Measurements from ENCODE around the gene TFAP2E. TPM values are rescaled to one million over a fixed set of nuclear protein-coding genes. Genes with fewer than 3 reads are reported as not detected.

The TFAP2E gene
- total RNA-seq, 1 donor from 2014 or later, result not detected

GRCh38 chr1:35592991-35593769 lies 20.1 kb downstream of the TFAP2E start:
- DNase-seq (ENCODE audit: extremely low read depth, low read depth, low spot score), result no peak

- no peak for DNase-seq (ENCODE audit: extremely low read depth, low read depth, low spot score)
Observed at GRCh38 chr1:35594005-35594760, 21.1 kb downstream of the TFAP2E start.

GRCh38 chr1:35595684-35596083 lies 22.6 kb downstream of the TFAP2E start:
- no peak for DNase-seq (ENCODE audit: extremely low read depth, low read depth, low spot score)

GRCh38 chr1:35597870-35598269 lies 24.8 kb downstream of the TFAP2E start:
- no peak for DNase-seq (ENCODE audit: extremely low read depth, low read depth, low spot score)

- DNase-seq (ENCODE audit: extremely low read depth, low read depth, low spot score), result no peak
Observed at GRCh38 chr1:35598895-35599294, 25.8 kb downstream of the TFAP2E start.

- no peak for DNase-seq (ENCODE audit: extremely low read depth, low read depth, low spot score)
Observed at GRCh38 chr1:35599411-35599810, 26.3 kb downstream of the TFAP2E start.

- no peak for DNase-seq (ENCODE audit: extremely low read depth, low read depth, low spot score)
Observed at GRCh38 chr1:35600593-35600992, 27.5 kb downstream of the TFAP2E start.

GRCh38 chr1:35603468-35603867 lies 30.4 kb downstream of the TFAP2E start:
- DNase-seq (ENCODE audit: extremely low read depth, low read depth, low spot score), result no peak

- DNase-seq (ENCODE audit: extremely low read depth, low read depth, low spot score), result no peak
Observed at GRCh38 chr1:35603941-35604340, 30.8 kb downstream of the TFAP2E start.

- DNase-seq (ENCODE audit: extremely low read depth, low read depth, low spot score), result no peak
Observed at GRCh38 chr1:35605071-35605866, 32.2 kb downstream of the TFAP2E start.

GRCh38 chr1:35605867-35606182 lies 32.7 kb downstream of the TFAP2E start:
- DNase-seq (ENCODE audit: extremely low read depth, low read depth, low spot score), result no peak

- DNase-seq (ENCODE audit: extremely low read depth, low read depth, low spot score), result no peak
Observed at GRCh38 chr1:35611655-35612054, 38.5 kb downstream of the TFAP2E start.

GRCh38 chr1:35615440-35615839 lies 42.3 kb downstream of the TFAP2E start:
- no peak for DNase-seq (ENCODE audit: extremely low read depth, low read depth, low spot score)

- no peak for DNase-seq (ENCODE audit: extremely low read depth, low read depth, low spot score)
Observed at GRCh38 chr1:35619237-35620121, 46.4 kb downstream of the TFAP2E start.

- DNase-seq (ENCODE audit: extremely low read depth, low read depth, low spot score), result no peak
Observed at GRCh38 chr1:35622510-35623178, 49.5 kb downstream of the TFAP2E start.

GRCh38 chr1:35623832-35624231 lies 50.7 kb downstream of the TFAP2E start:
- no peak for DNase-seq (ENCODE audit: extremely low read depth, low read depth, low spot score)

GRCh38 chr1:35629051-35629450 lies 55.9 kb downstream of the TFAP2E start:
- no peak for DNase-seq (ENCODE audit: extremely low read depth, low read depth, low spot score)

GRCh38 chr1:35631396-35631795 lies 58.3 kb downstream of the TFAP2E start:
- no peak for DNase-seq (ENCODE audit: extremely low read depth, low read depth, low spot score)

- no peak for DNase-seq (ENCODE audit: extremely low read depth, low read depth, low spot score)
Observed at GRCh38 chr1:35633547-35633946, 60.4 kb downstream of the TFAP2E start.

- no peak for DNase-seq (ENCODE audit: extremely low read depth, low read depth, low spot score)
Observed at GRCh38 chr1:35637401-35637809, 64.3 kb downstream of the TFAP2E start.

Data from glomerular endothelial cell (primary cell).